Spleen (tissue), 11 donors: ENCODE results near the gene MRC2. TPM values are rescaled to one million over a fixed set of nuclear protein-coding genes. Genes with fewer than 3 reads are reported as not detected.

ENCODE experiments used
- DNase-seq: peaks from one replicate; pipeline ENCODE4 v3.0.0-alpha.2; 2020
- H3K27ac ChIP-seq, 8 donors: fragments of 200-600 bp; sonication (generic) in 7 of 8; 1 replicate in 4 of 8; 2 replicates in 4 of 8; pipeline versions ENCODE4 v1.5.0 to v1.8.0; 2016 to 2021; ENCODE audit warnings: inconsistent platforms in 4 of 8, mild to moderate bottlenecking in 4 of 8, moderate library complexity in 1 of 8
- H3K27me3 ChIP-seq, 7 donors: fragments of 200-600 bp; sonication (generic) in 6 of 7; replicated peaks in 1 of 7; 1 replicate in 4 of 7; 2 replicates in 3 of 7; pipeline versions ENCODE4 v1.5.0 to v1.8.0; 2016 to 2021; ENCODE audit warnings: inconsistent platforms in 3 of 7, mild to moderate bottlenecking in 1 of 7
- H3K36me3 ChIP-seq, 6 donors: fragments of 200-600 bp; sonication (generic) in 5 of 6; 1 replicate in 4 of 6; 2 replicates in 2 of 6; pipeline versions ENCODE4 v1.5.0 to v1.8.0; 2016 to 2021; ENCODE audit warnings: inconsistent platforms in 2 of 6
- H3K4me1 ChIP-seq, 6 donors: fragments of 200-600 bp; sonication (generic) in 5 of 6; 1 replicate in 3 of 6; 2 replicates in 3 of 6; pipeline versions ENCODE4 v1.5.0 to v1.8.0; 2016 to 2021; ENCODE audit warnings: inconsistent platforms in 3 of 6
- H3K4me3 ChIP-seq, 8 donors: fragments of 200-600 bp; sonication (generic) in 7 of 8; 1 replicate in 4 of 8; 2 replicates in 4 of 8; pipeline versions ENCODE4 v1.5.0 to v1.8.0; 2016 to 2021; ENCODE audit warnings: inconsistent platforms in 4 of 8, mild to moderate bottlenecking in 4 of 8, moderate library complexity in 2 of 8
- H3K9me3 ChIP-seq, 8 donors: fragments of 200-600 bp; sonication (generic) in 7 of 8; 1 replicate in 4 of 8; 2 replicates in 4 of 8; pipeline versions ENCODE4 v1.5.0 to v1.8.0; 2016 to 2021; ENCODE audit warnings: inconsistent platforms in 4 of 8
- POLR2A ChIP-seq, 3 donors: fragments of 450-650 bp; IDR thresholded peaks; one replicate each; pipeline ENCODE4 v1.5.1; 2017; ENCODE audit warnings: antibody characterized with exemption in 3 of 3, mild to moderate bottlenecking in 1 of 3
- POLR2AphosphoS5 ChIP-seq, 3 donors: sonication (generic); formaldehyde crosslinking; IDR thresholded peaks; one replicate each; pipeline ENCODE4 v1.5.1; 2017; ENCODE audit warnings: antibody characterized with exemption in 3 of 3
- WGBS, 5 donors: extraction: QIAGEN DNeasy Blood & Tissue Kit in 3 of 5; methylation state at CpG; one replicate each; pipeline versions ENCODE4 v1.1.5 to v1.1.7; 2013 to 2018; 5-methylcytosine and 5-hydroxymethylcytosine counted together
- intact Hi-C: fragments of 100-400 bp; cut with DNase I; formaldehyde crosslinking; loops from one replicate; pipeline ENCODE4 v1.15.0; 2023; ENCODE audit warnings: low total_unique reads
- polyA plus RNA-seq, 3 donors: library from polyadenylated mRNA; stranded (reverse); fragments of 200-250 nt; gene quantifications; one replicate each; pipeline ENCODE4 v1.2.1, GENCODE V29; 2013
- total RNA-seq, 7 donors: library from RNA; depleted of rRNA in 3 of 7; stranded (reverse); fragments of >200 nt in 3 of 7; fragmentation: NEBNext Ultra II Directional in 4 of 7; extraction: Animal tissue kit (Norgen Biotek cat#: 25700) in 4 of 7; gene quantifications; one replicate each; pipeline versions ENCODE4 v1.1.0 to v1.2.1, GENCODE V29; 2016 to 2021
- TF ChIP-seq, protein P1 (sequence below), 11 experiments: fragments of 200-600 bp in 7 of 11; fragments of 450-650 bp in 4 of 11; sonication (generic) in 4 of 11; IDR thresholded peaks in 8 of 11; conservative IDR thresholded peaks in 3 of 11; 1 replicate in 7 of 11; 2 replicates in 4 of 11; pipeline versions ENCODE4 v1.4.0 to v1.8.0; 2016 to 2021; ENCODE audit warnings: antibody characterized with exemption in 11 of 11, inconsistent platforms in 4 of 11, mild to moderate bottlenecking in 1 of 11
- donor health status: healthy with polysubstance abuse.
- donor health status: DM: no; HTN: no; CAD: no; lungs with moderate emphysema.
- donor health status: DM: no; HTN: no; CAD: no.
- donor health status: Bipolar disorder and iron deficiency.
- donor health status: healthy.
- donor health status: DM: no; HTN: no; CAD: no.
- donor health status: DM: yes; HTN: yes; CAD: no.

Gene MRC2
- total and polyA plus RNA-seq, 10 donors: 4.5 to 75.1 (median 38.7) TPM

GRCh38 chr17:62615503-62615902 lies 12.0 kb upstream of the MRC2 start:
- intact Hi-C loops: no loop called here
- H3K4me1 ChIP-seq: peaks cover 0 to 18% (median 13%) of the 10 kb centered on the region in 6 donors
- no peak overlapping the region for H3K27ac ChIP-seq
- TF ChIP-seq POLR2A (IDR thresholded peaks at IDR 0.05) (no peak), POLR2AphosphoS5 (IDR thresholded peaks at IDR 0.05) (peak in 2 of 3 donors; percentile 5 to 11)
- TF ChIP-seq, protein P1, sequence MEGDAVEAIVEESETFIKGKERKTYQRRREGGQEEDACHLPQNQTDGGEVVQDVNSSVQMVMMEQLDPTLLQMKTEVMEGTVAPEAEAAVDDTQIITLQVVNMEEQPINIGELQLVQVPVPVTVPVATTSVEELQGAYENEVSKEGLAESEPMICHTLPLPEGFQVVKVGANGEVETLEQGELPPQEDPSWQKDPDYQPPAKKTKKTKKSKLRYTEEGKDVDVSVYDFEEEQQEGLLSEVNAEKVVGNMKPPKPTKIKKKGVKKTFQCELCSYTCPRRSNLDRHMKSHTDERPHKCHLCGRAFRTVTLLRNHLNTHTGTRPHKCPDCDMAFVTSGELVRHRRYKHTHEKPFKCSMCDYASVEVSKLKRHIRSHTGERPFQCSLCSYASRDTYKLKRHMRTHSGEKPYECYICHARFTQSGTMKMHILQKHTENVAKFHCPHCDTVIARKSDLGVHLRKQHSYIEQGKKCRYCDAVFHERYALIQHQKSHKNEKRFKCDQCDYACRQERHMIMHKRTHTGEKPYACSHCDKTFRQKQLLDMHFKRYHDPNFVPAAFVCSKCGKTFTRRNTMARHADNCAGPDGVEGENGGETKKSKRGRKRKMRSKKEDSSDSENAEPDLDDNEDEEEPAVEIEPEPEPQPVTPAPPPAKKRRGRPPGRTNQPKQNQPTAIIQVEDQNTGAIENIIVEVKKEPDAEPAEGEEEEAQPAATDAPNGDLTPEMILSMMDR (IDR thresholded peaks at IDR 0.05 in 8 of 11, conservative IDR thresholded peaks at IDR 0.05 in 3 of 11): no peak
- no peak for DNase-seq
- WGBS, 5 donors: 89 to 94% (median 92%) methylated on average over 4 of the region's 4 CpGs
- H3K36me3 ChIP-seq: peaks cover 3 to 95% (median 24%) of the 10 kb centered on the region in 6 donors
- H3K27me3 ChIP-seq: no peaks in the 10 kb centered on the region
- no peaks in the 10 kb centered on the region for H3K9me3 ChIP-seq
- H3K4me3 ChIP-seq: no peak overlapping the region

DNA sequence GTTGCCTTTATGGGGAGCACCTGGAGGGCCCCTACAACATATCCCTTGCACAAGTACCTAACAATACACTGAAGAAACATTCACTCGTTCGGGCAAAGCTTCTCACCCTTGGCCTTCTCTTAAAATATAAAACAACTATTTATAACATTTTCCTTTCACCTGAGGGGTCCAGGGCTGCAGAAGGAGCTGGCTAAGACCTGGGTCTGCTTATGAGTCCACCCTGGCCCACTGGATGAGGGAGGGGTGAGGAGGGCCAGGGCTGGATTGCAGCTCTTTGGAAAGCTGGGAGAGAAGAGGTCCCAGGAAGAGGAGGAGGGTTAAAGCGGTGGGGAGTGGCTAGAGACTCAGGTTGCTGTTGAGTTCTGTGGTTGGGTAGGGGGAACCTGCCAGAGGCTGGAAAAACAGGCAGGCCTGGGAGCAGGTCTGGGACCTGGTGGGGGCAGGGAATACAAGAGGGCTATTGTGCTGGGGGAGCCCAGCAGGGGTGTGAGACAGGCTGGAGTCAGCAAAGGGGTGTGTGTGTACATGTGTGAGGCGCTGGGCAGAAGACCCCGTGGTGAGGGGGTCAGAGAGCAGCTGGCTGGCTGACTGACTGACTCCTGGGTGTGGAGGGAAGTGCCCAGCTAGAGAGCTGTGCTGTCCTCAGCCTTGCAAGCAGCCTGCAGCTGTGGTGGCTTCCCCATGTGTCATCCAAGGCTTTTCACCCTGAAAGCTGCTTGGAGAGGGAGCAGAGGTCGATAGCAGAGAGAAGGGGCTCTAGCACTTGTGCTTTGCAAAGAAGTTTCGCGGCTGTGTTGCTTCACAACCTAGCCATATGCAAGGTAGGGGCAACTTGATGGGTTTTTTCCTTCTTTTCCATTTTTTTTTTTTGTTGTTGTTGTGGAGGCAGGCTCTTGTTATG lies 10.2 kb upstream of the MRC2 start:
- intact Hi-C loops: no loop called here
- H3K27ac ChIP-seq: no peak overlapping the region
- no peak for DNase-seq

GRCh38 chr17:62617894-62618472 lies 9.5 kb upstream of the MRC2 start:
- DNase-seq: no peak
- 77 to 89% (median 84%) methylated on average over 6 of the region's 6 CpGs for WGBS, 5 donors
- Histone ChIP-seq H3K36me3 (peaks cover 3 to 73% (median 22%) of the 10 kb centered on the region in 6 donors), H3K9me3 (no peaks in the 10 kb centered on the region), H3K4me1 (peaks cover 0 to 9% (median 0%) of the 10 kb centered on the region in 6 donors), H3K27me3 (no peaks in the 10 kb centered on the region), H3K4me3 (no peak overlapping the region), H3K27ac (no peak overlapping the region)
- intact Hi-C loops: no loop called here
- TF ChIP-seq, protein P1 (IDR thresholded peaks at IDR 0.05 in 8 of 11, conservative IDR thresholded peaks at IDR 0.05 in 3 of 11): no peak
- TF ChIP-seq POLR2AphosphoS5 (IDR thresholded peaks at IDR 0.05) (no peak), POLR2A (IDR thresholded peaks at IDR 0.05) (no peak)

More for the DNA sequence above, 10.2 kb upstream of the MRC2 start:
- no peaks in the 10 kb centered on the region for H3K9me3 ChIP-seq
- 77 to 90% (median 82%) methylated on average over 8 of the region's 8 CpGs for WGBS, 5 donors
- no peak for TF ChIP-seq POLR2A (IDR thresholded peaks at IDR 0.05)
- peak; percentile 11 to 45 (median 16) for TF ChIP-seq POLR2AphosphoS5 (IDR thresholded peaks at IDR 0.05)
- peaks cover 0 to 11% (median 0%) of the 10 kb centered on the region in 6 donors for H3K4me1 ChIP-seq
- H3K4me3 ChIP-seq: no peak overlapping the region
- no peaks in the 10 kb centered on the region for H3K27me3 ChIP-seq
- H3K36me3 ChIP-seq: peaks cover 3 to 77% (median 22%) of the 10 kb centered on the region in 6 donors

DNA sequence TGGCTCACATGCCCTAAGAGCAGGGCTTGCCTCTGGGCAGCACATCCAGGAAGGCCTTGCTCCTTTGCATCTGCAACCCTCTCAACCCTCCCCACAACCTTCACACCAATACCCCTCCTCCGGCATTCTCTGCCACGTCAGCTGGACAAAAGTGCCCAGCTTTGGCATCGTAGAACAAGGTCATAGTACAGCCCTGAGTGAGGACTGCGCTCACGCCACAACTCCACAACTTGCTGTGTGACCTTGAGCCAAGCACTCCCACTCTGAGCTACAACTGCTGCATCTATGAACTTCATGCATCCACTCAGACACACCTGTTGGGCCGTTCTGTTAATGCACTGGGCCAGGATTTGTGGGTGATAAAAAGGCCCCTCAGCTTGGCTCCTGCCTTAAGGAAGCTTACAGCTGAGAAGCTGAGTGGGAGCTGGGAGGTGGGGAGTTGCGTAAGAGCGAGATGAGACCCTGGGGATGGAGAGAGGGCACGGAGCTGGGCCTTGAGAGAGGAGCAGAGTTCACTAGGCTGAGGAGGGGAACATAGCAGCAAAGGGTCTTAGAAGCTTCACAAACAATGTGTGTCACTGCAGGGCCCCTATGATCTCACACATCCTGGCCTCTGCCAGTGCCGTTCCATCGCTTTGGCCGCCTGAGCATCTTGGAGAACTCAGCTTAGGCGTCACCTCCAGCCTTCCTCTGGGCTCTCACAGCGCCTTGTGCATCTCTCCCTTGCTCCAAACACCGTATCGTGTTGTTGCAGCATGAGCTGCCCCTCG lies 8.6 kb upstream of the MRC2 start:
- Histone ChIP-seq H3K4me3 (no peak overlapping the region), H3K27ac (no peak overlapping the region), H3K4me1 (peaks cover 0 to 8% (median 0%) of the 10 kb centered on the region in 6 donors), H3K9me3 (no peaks in the 10 kb centered on the region), H3K36me3 (peaks cover 3 to 71% (median 15%) of the 10 kb centered on the region in 6 donors), H3K27me3 (no peaks in the 10 kb centered on the region)
- WGBS, 5 donors: 86 to 92% (median 88%) methylated on average over 17 of the region's 17 CpGs
- TF ChIP-seq, protein P1 (IDR thresholded peaks at IDR 0.05 in 8 of 11, conservative IDR thresholded peaks at IDR 0.05 in 3 of 11): no peak
- TF ChIP-seq POLR2A (IDR thresholded peaks at IDR 0.05) (no peak), POLR2AphosphoS5 (IDR thresholded peaks at IDR 0.05) (peak in 1 of 3 donors; percentile 25)
- intact Hi-C loops: no loop called here
- no peak for DNase-seq
